22Rv1 (cell line): ENCODE data around the gene GLT6D1.
"Not testable (repeated sequence)": the region's sequence is repeated elsewhere in the genome, so short reads cannot be mapped to it uniquely, and the experiment has no call there.

Source experiments
- ZFX ChIP-seq: fragments of 450-650 bp; IDR thresholded peaks from 2 replicates; pipeline ENCODE4 v1.6.1; 2017; ENCODE audit warnings: antibody characterized with exemption, borderline replicate concordance
- TF ChIP-seq, protein P1 (sequence below): fragments of 450-650 bp; IDR thresholded peaks from 2 replicates; pipeline ENCODE4 v1.5.1; 2017; ENCODE audit warnings: mild to moderate bottlenecking

DNA sequence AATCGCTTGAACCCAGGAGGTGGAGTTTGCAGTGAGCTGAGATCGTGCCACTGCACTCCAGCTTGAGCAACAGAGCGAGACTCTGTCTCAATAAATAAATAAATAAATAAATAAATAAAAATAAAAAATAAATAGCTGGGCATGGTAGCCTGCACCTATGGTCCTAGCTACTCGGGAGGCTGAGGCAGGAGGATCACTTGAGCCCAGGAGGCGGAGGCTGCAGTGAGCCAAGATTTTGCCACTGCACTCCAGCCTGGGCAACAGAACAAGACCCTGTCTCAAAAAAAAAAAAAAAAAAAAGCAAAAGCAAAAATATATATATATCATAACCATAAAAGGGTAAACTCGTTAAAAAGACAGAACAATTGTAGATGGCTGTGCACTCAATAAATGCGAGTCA, 33.4 kb upstream of the GLT6D1 start:
- TF ChIP-seq, protein P1, sequence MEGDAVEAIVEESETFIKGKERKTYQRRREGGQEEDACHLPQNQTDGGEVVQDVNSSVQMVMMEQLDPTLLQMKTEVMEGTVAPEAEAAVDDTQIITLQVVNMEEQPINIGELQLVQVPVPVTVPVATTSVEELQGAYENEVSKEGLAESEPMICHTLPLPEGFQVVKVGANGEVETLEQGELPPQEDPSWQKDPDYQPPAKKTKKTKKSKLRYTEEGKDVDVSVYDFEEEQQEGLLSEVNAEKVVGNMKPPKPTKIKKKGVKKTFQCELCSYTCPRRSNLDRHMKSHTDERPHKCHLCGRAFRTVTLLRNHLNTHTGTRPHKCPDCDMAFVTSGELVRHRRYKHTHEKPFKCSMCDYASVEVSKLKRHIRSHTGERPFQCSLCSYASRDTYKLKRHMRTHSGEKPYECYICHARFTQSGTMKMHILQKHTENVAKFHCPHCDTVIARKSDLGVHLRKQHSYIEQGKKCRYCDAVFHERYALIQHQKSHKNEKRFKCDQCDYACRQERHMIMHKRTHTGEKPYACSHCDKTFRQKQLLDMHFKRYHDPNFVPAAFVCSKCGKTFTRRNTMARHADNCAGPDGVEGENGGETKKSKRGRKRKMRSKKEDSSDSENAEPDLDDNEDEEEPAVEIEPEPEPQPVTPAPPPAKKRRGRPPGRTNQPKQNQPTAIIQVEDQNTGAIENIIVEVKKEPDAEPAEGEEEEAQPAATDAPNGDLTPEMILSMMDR = not testable (repeated sequence)
- TF ChIP-seq ZFX = not testable (repeated sequence)
